H1 (cell line): ENCODE data around the gene SUPT20H. TPM values are rescaled to one million over a fixed set of nuclear protein-coding genes. Genes with fewer than 3 reads are reported as not detected.

Source experiments
- BRCA1 ChIP-seq: IDR thresholded peaks from 2 replicates; pipeline ENCODE4 v1.6.1; 2012; ENCODE audit warnings: low read depth, low read length, improper control_type of control experiment
- CEBPB ChIP-seq: IDR thresholded peaks from 2 replicates; pipeline ENCODE4 v1.6.1; 2012; ENCODE audit warnings: low read depth, low read length
- CHD1 ChIP-seq: IDR thresholded peaks from 2 replicates; pipeline ENCODE4 v1.6.1; 2012; ENCODE audit warnings: low read depth, low read length, improper control_type of control experiment
- CREB1 ChIP-seq: IDR thresholded peaks from 2 replicates; pipeline ENCODE4 v1.6.1; 2012; ENCODE audit warnings: inconsistent platforms
- EGR1 ChIP-seq: IDR thresholded peaks from 2 replicates; pipeline ENCODE4 v1.6.1; 2011; ENCODE audit warnings: low read depth, low read length, borderline replicate concordance
- EP300 ChIP-seq, 2 experiments: IDR thresholded peaks; 1 replicate in 1 of 2; 2 replicates in 1 of 2; pipeline ENCODE4 v1.6.1; 2011 to 2012; ENCODE audit warnings: low read depth in 2 of 2, low read length in 2 of 2, mild to moderate bottlenecking in 2 of 2, borderline replicate concordance in 1 of 2, inconsistent platforms in 1 of 2, moderate library complexity in 1 of 2
- JUND ChIP-seq: IDR thresholded peaks from 2 replicates; pipeline ENCODE4 v1.6.1; 2011; ENCODE audit warnings: mild to moderate bottlenecking, improper control_type of control experiment, low read length
- KDM1A ChIP-seq: fragments of 200-600, 300-600 bp; sonication (generic); IDR thresholded peaks from 2 replicates; pipeline ENCODE4 v1.7.1; 2016; ENCODE audit warnings: mild to moderate bottlenecking, low read length, borderline replicate concordance
- KDM4A ChIP-seq: IDR thresholded peaks from one replicate; pipeline ENCODE4 v1.7.1; 2012; ENCODE audit warnings: low read depth, mild to moderate bottlenecking, moderate library complexity, low read length, inconsistent platforms; ENCODE audit not compliant: severe bottlenecking
- KDM5A ChIP-seq: fragments of 200-600 bp; IDR thresholded peaks from 2 replicates; pipeline ENCODE4 v1.7.1; 2012; ENCODE audit warnings: mild to moderate bottlenecking, low read length, inconsistent platforms, mixed read lengths
- NANOG ChIP-seq: IDR thresholded peaks from 2 replicates; pipeline ENCODE4 v1.6.1; 2011; ENCODE audit warnings: low read length, low read depth, mild to moderate bottlenecking, inconsistent platforms; ENCODE audit not compliant: insufficient read depth, poor library complexity, severe bottlenecking
- PHF8 ChIP-seq: fragments of 200-600 bp; sonication (generic); conservative IDR thresholded peaks from 2 replicates; pipeline ENCODE4 v1.7.1; 2012; ENCODE audit warnings: low read depth, mild to moderate bottlenecking, inconsistent platforms, low read length, moderate library complexity
- POLR2AphosphoS5 ChIP-seq: IDR thresholded peaks from 2 replicates; pipeline ENCODE4 v1.6.1; 2011; ENCODE audit warnings: low read depth, low read length
- RAD21 ChIP-seq, 2 experiments: IDR thresholded peaks in 1 of 2; conservative IDR thresholded peaks in 1 of 2; 2 replicates each; pipeline ENCODE4 v1.6.1; 2011; ENCODE audit warnings: low read depth in 2 of 2, low read length in 2 of 2, improper control_type of control experiment in 1 of 2, inconsistent platforms in 1 of 2, mild to moderate bottlenecking in 1 of 2, moderate library complexity in 1 of 2
- RFX5 ChIP-seq: IDR thresholded peaks from 2 replicates; pipeline ENCODE4 v1.6.1; 2011; ENCODE audit warnings: low read depth, low read length, improper control_type of control experiment, borderline replicate concordance
- SAP30 ChIP-seq: fragments of 300-600 bp; sonication (generic); IDR thresholded peaks from 2 replicates; pipeline ENCODE4 v1.7.1; 2012; ENCODE audit warnings: low read length, moderate library complexity, mild to moderate bottlenecking, inconsistent platforms; ENCODE audit not compliant: insufficient read depth, insufficient replicate concordance
- SIX5 ChIP-seq: IDR thresholded peaks from 2 replicates; pipeline ENCODE4 v1.6.1; 2011; ENCODE audit warnings: mild to moderate bottlenecking, low read depth, low read length
- SP1 ChIP-seq: IDR thresholded peaks from 2 replicates; pipeline ENCODE4 v1.6.1; 2011; ENCODE audit warnings: low read depth, low read length
- SP2 ChIP-seq: IDR thresholded peaks from 2 replicates; pipeline ENCODE4 v1.6.1; 2012; ENCODE audit warnings: mild to moderate bottlenecking, low read length, inconsistent platforms
- TAF1 ChIP-seq: IDR thresholded peaks from 2 replicates; pipeline ENCODE4 v1.6.1; 2011; ENCODE audit warnings: mild to moderate bottlenecking, low read depth, low read length
- TAF7 ChIP-seq: optimal IDR thresholded peaks from 2 replicates; pipeline ENCODE3; 2011; ENCODE audit warnings: low read depth, mild to moderate bottlenecking, inconsistent platforms, low read length, moderate library complexity, borderline replicate concordance
- TBP ChIP-seq: IDR thresholded peaks from 2 replicates; pipeline ENCODE4 v1.6.1; 2011; ENCODE audit warnings: low read depth, low read length, improper control_type of control experiment
- TEAD4 ChIP-seq: IDR thresholded peaks from 2 replicates; pipeline ENCODE4 v1.6.1; 2012; ENCODE audit warnings: low read depth, low read length, inconsistent platforms, mixed read lengths
- YY1 ChIP-seq: IDR thresholded peaks from 2 replicates; pipeline ENCODE4 v1.6.1; 2011; ENCODE audit warnings: low read depth, mild to moderate bottlenecking, low read length
- ZNF274 ChIP-seq: IDR thresholded peaks from 2 replicates; pipeline ENCODE4 v1.7.0; 2012; ENCODE audit warnings: low read length, borderline replicate concordance; ENCODE audit errors: extremely low read depth
- polyA plus RNA-seq, 7 experiments: library from polyadenylated mRNA; depleted of rRNA in 3 of 7; stranded (reverse) in 5 of 7; unstranded in 2 of 7; fragments of >200 nt in 5 of 7; fragments of 200-250 nt in 2 of 7; gene quantifications; 1 replicate in 5 of 7; 2 replicates in 1 of 7; 4 replicates in 1 of 7; pipeline versions ENCODE4 v1.2.1 to v1.2.3, GENCODE V29; 2011 to 2013; ENCODE audit warnings: missing spikeins in 2 of 7, mixed read lengths in 2 of 7
- total RNA-seq: library from RNA; stranded (reverse); fragmentation: NEBNext Ultra II Directional; extraction: Animal tissue kit (Norgen Biotek cat#: 25700); gene quantifications from 2 replicates; pipeline ENCODE4 v1.2.1, GENCODE V29; 2021

Gene SUPT20H
- total and polyA plus RNA-seq, 2 of the 8 experiments (the other 6 are each of a cell fraction or from before 2014, with no cell fraction given), result 69.2 to 75.1 TPM

DNA sequence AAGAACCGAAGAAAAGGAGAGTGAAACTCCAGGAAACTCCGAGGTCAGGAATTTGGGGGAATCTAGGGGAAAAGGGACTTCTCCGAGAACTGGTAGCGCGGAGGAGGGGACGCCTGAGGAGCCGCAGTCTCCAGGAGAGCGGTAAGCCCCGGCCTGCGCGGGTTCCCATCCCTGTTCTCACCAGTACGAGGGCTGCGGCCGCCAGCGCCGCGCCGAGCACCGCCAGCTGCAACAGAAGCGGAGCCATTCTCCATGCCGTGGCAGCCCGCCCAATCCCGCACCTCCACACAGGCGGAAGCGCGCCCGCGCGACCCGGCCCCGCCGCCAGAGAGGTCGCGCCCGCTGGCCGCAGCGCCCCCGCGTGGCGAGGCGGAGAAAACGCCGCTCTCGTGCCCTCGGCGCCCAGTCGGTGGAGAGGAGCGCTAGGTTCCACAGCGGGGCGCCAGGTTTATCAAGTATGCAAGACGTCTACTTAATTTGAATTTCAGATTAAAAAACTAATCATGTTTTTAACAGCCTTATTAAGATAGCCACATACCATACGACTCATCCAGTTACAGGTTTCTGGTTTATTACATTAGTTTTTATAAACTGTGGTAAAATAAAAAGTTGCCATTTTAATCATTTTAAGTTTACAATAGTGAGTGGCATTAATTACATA is 60.3 kb downstream of the SUPT20H start, which contains the start of gene ALG5 (continued):
- TF ChIP-seq POLR2AphosphoS5 (peak; percentile 92), TBP (peak; percentile 90; the same call in 1 of the 2 replicates), RFX5 (no peak), CREB1 (peak; percentile 47; the same call in 1 of the 2 replicates), SP1 (peak; percentile 26; the same call in 1 of the 2 replicates), NANOG (peak; percentile 30), PHF8 (peak; percentile 79), EP300 (IDR thresholded peaks at IDR 0.05; ENCODE audit: borderline replicate concordance in 1 of 2, low read depth in 2 of 2, low read length in 2 of 2) (peak in 1 of 2 experiments; percentile 76; a peak in 1 of 3 replicates), SAP30 (no peak), KDM1A (no peak), TAF1 (peak; percentile 96), CEBPB (0 out of 2 replicates have a peak, but pooled peaks have one; percentile 10), BRCA1 (no peak), ZNF274 (no peak), EGR1 (peak; percentile 65), JUND (peak; percentile 41; the same call in 1 of the 2 replicates), TEAD4 (no peak), SIX5 (no peak), KDM4A (peak; percentile 80), KDM5A (peak; percentile 54), RAD21 (IDR thresholded peaks at IDR 0.05 in 1 of 2, conservative IDR thresholded peaks at IDR 0.05 in 1 of 2; ENCODE audit: low read depth in 2 of 2, low read length in 2 of 2) (peak; percentile 10 to 52; a peak in 3 of 4 replicates), TAF7 (peak; percentile 87), SP2 (peak; percentile 8; the same call in 1 of the 2 replicates), CHD1 (0 out of 2 replicates have a peak, but pooled peaks have one; percentile 39), YY1 (peak; percentile 97)
